K562 (cell line): ENCODE results near the gene GBX1. TPM values are rescaled to one million over a fixed set of nuclear protein-coding genes. Genes with fewer than 3 reads are reported as not detected.

Experiments used
- ATAC-seq: fragments of 200-7000 bp; cut with Tn5 transposase; 3 replicates; pipeline ENCODE4 v1.9.1; 2020; ENCODE audit warnings: moderate library complexity
- BruUV-seq: library from RNA; stranded (reverse); fragments of 400-500 nt; replicated peaks from 2 replicates; lab custom pipeline; 2021; lab: Mats Ljungman, UMichigan
- CTCF ChIA-PET: fragments of 300-600 bp; formaldehyde crosslinking; extraction: SDS; loops from one replicate; lab custom pipeline; 2021; ENCODE audit warnings: low intra/inter-chr PET ratio; lab: Yijun Ruan, JAX
- POLR2A ChIA-PET: fragments of 300-600, 350-650 bp; sonication (Branson Sonifier 250); formaldehyde crosslinking; extraction: SDS; loops from one replicate; lab custom pipeline; 2021; ENCODE audit warnings: antibody characterized with exemption, inconsistent platforms; lab: Yijun Ruan, JAX
- DNase-seq, 4 experiments: peaks; one replicate each; pipeline versions ENCODE4 v3.0.0 to v3.0.0-alpha.2; 2011 to 2018; ENCODE audit warnings: low spot score in 3 of 4, mixed read lengths in 3 of 4; ENCODE audit errors: extremely low read depth in 1 of 4
- FAIRE-seq: peaks from 2 replicates; lab custom pipeline; 2011; peaks lifted over from hg19 to GRCh38; lab: Jason Lieb, UNC
- H2AFZ ChIP-seq: 2 replicates; pipeline ENCODE4 v1.6.0; 2011; ENCODE audit warnings: low read depth, low read length, control low read depth, inconsistent platforms
- H3K27ac ChIP-seq: fragments of 200-600 bp; 3 replicates; pipeline ENCODE4 v1.8.0; 2011; ENCODE audit warnings: low read depth, mild to moderate bottlenecking, control low read depth, inconsistent platforms, low read length, moderate library complexity, mixed read lengths; ENCODE audit errors: extremely low read depth
- H3K27me3 ChIP-seq, 2 experiments: fragments of 300-600 bp in 1 of 2; 2 replicates in 1 of 2; 3 replicates in 1 of 2; pipeline versions ENCODE4 v1.6.0 to v1.8.0; 2011; ENCODE audit warnings: inconsistent platforms in 2 of 2, low read length in 2 of 2, mild to moderate bottlenecking in 1 of 2, mixed read lengths in 1 of 2, moderate library complexity in 1 of 2; ENCODE audit not compliant: control insufficient read depth in 2 of 2, insufficient read depth in 2 of 2
- H3K36me3 ChIP-seq: fragments of 300-600 bp; 3 replicates; pipeline ENCODE4 v1.8.0; 2011; ENCODE audit warnings: mild to moderate bottlenecking, low read length, inconsistent platforms; ENCODE audit not compliant: control insufficient read depth, insufficient read depth
- H3K4me1 ChIP-seq, 2 experiments: fragments of 200-600 bp in 1 of 2; replicated peaks in 1 of 2; 2 replicates in 1 of 2; 3 replicates in 1 of 2; pipeline versions ENCODE4 v1.5.1 to v1.8.0; 2011; ENCODE audit warnings: inconsistent platforms in 2 of 2, low read length in 2 of 2, mild to moderate bottlenecking in 1 of 2, mixed read lengths in 1 of 2, moderate library complexity in 1 of 2; ENCODE audit not compliant: control insufficient read depth in 2 of 2, insufficient read depth in 2 of 2
- H3K4me2 ChIP-seq: 2 replicates; pipeline ENCODE4 v1.6.1; 2011; ENCODE audit warnings: low read length, control low read depth, inconsistent platforms, mixed read lengths; ENCODE audit not compliant: insufficient read depth
- H3K4me3 ChIP-seq: fragments of 200-600 bp; sonication (generic), shearing (Covaris generic); 2 replicates; pipeline ENCODE4 v1.5.1; 2016; ENCODE audit warnings: control low read depth, inconsistent platforms
- H3K79me2 ChIP-seq: fragments of 200-600 bp; 3 replicates; pipeline ENCODE4 v1.8.0; 2011; ENCODE audit warnings: low read length, inconsistent platforms; ENCODE audit not compliant: control insufficient read depth, insufficient read depth
- H3K9ac ChIP-seq, 2 experiments: 2 replicates each; pipeline versions ENCODE4 v1.6.0 to v1.6.1; 2011; ENCODE audit warnings: low read depth in 2 of 2, low read length in 2 of 2, control low read depth in 1 of 2, inconsistent platforms in 1 of 2, mild to moderate bottlenecking in 1 of 2, mixed read lengths in 1 of 2; ENCODE audit not compliant: insufficient read depth in 1 of 2
- H3K9me1 ChIP-seq: one replicate; pipeline ENCODE4 v1.6.0; 2011; ENCODE audit warnings: inconsistent platforms, mild to moderate bottlenecking, low read length, moderate library complexity; ENCODE audit not compliant: control insufficient read depth, insufficient read depth
- H3K9me3 ChIP-seq: replicated peaks from 2 replicates; pipeline ENCODE4 v1.5.1; 2011; ENCODE audit warnings: low read depth, low read length, inconsistent platforms; ENCODE audit not compliant: control insufficient read depth, insufficient read depth
- H4K20me1 ChIP-seq: replicated peaks from 2 replicates; pipeline ENCODE4 v1.6.1; 2011; ENCODE audit warnings: low read length, inconsistent platforms, mixed read lengths; ENCODE audit not compliant: control insufficient read depth, insufficient read depth
- EZH2 ChIP-seq: IDR thresholded peaks from 2 replicates; pipeline ENCODE4 v1.6.1; 2012; ENCODE audit warnings: low read depth, mild to moderate bottlenecking, inconsistent platforms, low read length, borderline replicate concordance
- POLR2G ChIP-seq: fragments of 200-400 bp; formaldehyde crosslinking; IDR thresholded peaks from 2 replicates; pipeline ENCODE4 v1.6.1; 2017; ENCODE audit warnings: low read depth, mild to moderate bottlenecking, antibody characterized with exemption, low read length, moderate library complexity
- ZBTB33 ChIP-seq: sonication (generic); formaldehyde crosslinking; IDR thresholded peaks from 2 replicates; pipeline ENCODE4 v1.8.1; 2023; ENCODE audit warnings: mild to moderate bottlenecking, missing genetic modification reagents
- WGBS: fragments of 100-300 bp; shearing (Covaris generic); methylation state at CpG from one replicate; pipeline ENCODE4 v1.1.6; 2016; ENCODE audit warnings: low coverage, mixed read lengths; ENCODE audit not compliant: insufficient coverage; ENCODE audit errors: missing lambda C conversion rate; 5-methylcytosine and 5-hydroxymethylcytosine counted together
- in situ Hi-C: fragments of 300-500 bp; cut with MboI; formaldehyde crosslinking; loops from 4 replicates; pipeline ENCODE4 v1.15.0; 2018; ENCODE audit warnings: inconsistent platforms, mixed read lengths
- intact Hi-C: fragments of 100-400 bp; cut with micrococcal nuclease; formaldehyde crosslinking; loops from 2 replicates; pipeline ENCODE4 v1.14.2; 2022
- polyA plus RNA-seq, 8 experiments: library from polyadenylated mRNA; depleted of rRNA in 4 of 8; stranded (reverse) in 5 of 8; unstranded in 3 of 8; fragments of >200 nt; fragmentation: Nextera tagmentation in 2 of 8; fragmentation: Illumina TruSeq in 1 of 8; extraction: Ambion mirVana in 2 of 8; extraction: Trizol in 1 of 8; gene quantifications; 2 replicates each; pipeline versions ENCODE4 v1.2.1 to v1.2.3, GENCODE V29; 2011 to 2014; ENCODE audit warnings: inconsistent platforms in 1 of 8, missing spikeins in 1 of 8
- total RNA-seq, 7 experiments: library from RNA; depleted of rRNA in 6 of 7; stranded (reverse); fragments of >200 nt in 6 of 7; fragmentation: Illumina TruSeq in 2 of 7; extraction: Trizol in 2 of 7; gene quantifications; 2 replicates each; pipeline versions ENCODE4 v1.2.1 to v1.2.3, GENCODE V29; 2011 to 2021; ENCODE audit warnings: low replicate concordance in 1 of 7

The GBX1 gene
- total and polyA plus RNA-seq, 9 of the 15 experiments (the other 6 are each of a cell fraction or from before 2014, with no cell fraction given) = not detected

GRCh38 chr7:151119902-151120301 is 47.6 kb downstream of the GBX1 start:
- in situ Hi-C loops (no loop called here), intact Hi-C loops (no loop called here)
- WGBS = 92% methylated on average over 27 of the region's 27 CpGs
- H3K4me3 ChIP-seq = no peak overlapping the region
- H3K9ac ChIP-seq = peak overlapping the region in 1 of 2 experiments; percentile 32; a peak in 1 of 4 replicates
- FAIRE-seq = no peak
- H3K4me2 ChIP-seq = no peak overlapping the region
- no peaks in the 10 kb centered on the region for H3K27me3 ChIP-seq
- ChIA-PET POLR2A (interaction anchor here (1.1 kb wide), 1 partner anchor 30 kb away, joined by 4 read pairs; no protein-coding TSS in a partner anchor), CTCF (interaction anchor here (0.7 to 0.8 kb wide), 2 partner anchors 53 to 141 kb away, joined by 3 to 4 read pairs; no protein-coding TSS in a partner anchor)
- no peak overlapping the region for H2AFZ ChIP-seq
- TF ChIP-seq EZH2 = no peak
- peak; percentile 82 for TF ChIP-seq ZBTB33 (CRISPR knock-in tag)
- peak; percentile 42; the same call in 1 of the 2 replicates for TF ChIP-seq POLR2G
- no peak for DNase-seq
- no TSS peak for BruUV-seq
- ATAC-seq = no peak
- H3K9me1 ChIP-seq = no peaks in the 10 kb centered on the region
- H3K4me1 ChIP-seq = peaks cover 0 to 56% of the 10 kb centered on the region in 2 experiments; a peak in 1 of 5 replicates
- no peaks in the 10 kb centered on the region for H3K9me3 ChIP-seq
- peaks cover 24% of the 10 kb centered on the region for H3K79me2 ChIP-seq
- peaks cover 93% of the 10 kb centered on the region; the same call in 2 of the 3 replicates for H3K36me3 ChIP-seq
- H3K27ac ChIP-seq = no peak overlapping the region
- peaks cover 35% of the 10 kb centered on the region for H4K20me1 ChIP-seq
